ENCODE results near the gene GABBR1.

GRCh38 chr6:29567541-29567940 lies 65.4 kb downstream of the GABBR1 start:
- TF ChIP-seq CTCF (IDR thresholded peaks at IDR 0.05) (no peak), POLR2A (IDR thresholded peaks at IDR 0.05) (no peak)
